Testis (tissue), 5 donors: Measurements from ENCODE around the gene YIPF7. TPM values are rescaled to one million over a fixed set of nuclear protein-coding genes. Genes with fewer than 3 reads are reported as not detected.

Source experiments
- DNase-seq: peaks from one replicate; pipeline ENCODE4 v3.0.0-alpha.2; 2019
- H3K27ac ChIP-seq, 2 donors: fragments of 200-600 bp; sonication (generic); one replicate each; pipeline ENCODE4 v1.5.1; 2019
- H3K27me3 ChIP-seq: fragments of 200-600 bp; sonication (generic); one replicate; pipeline ENCODE4 v1.5.1; 2019
- H3K36me3 ChIP-seq: fragments of 200-600 bp; sonication (generic); one replicate; pipeline ENCODE4 v1.5.1; 2017; ENCODE audit warnings: low read depth; ENCODE audit errors: missing control alignments
- H3K4me1 ChIP-seq: fragments of 200-600 bp; sonication (generic); one replicate; pipeline ENCODE4 v1.5.1; 2019
- H3K4me3 ChIP-seq, 2 donors: fragments of 200-600 bp; sonication (generic); one replicate each; pipeline ENCODE4 v1.5.1; 2017 to 2019
- H3K9me3 ChIP-seq: fragments of 200-600 bp; sonication (generic); one replicate; pipeline ENCODE4 v1.5.1; 2017
- CTCF ChIP-seq, 3 experiments: fragments of 450-650 bp in 2 of 3; fragments of 200-600 bp in 1 of 3; sonication (generic) in 1 of 3; IDR thresholded peaks; one replicate each; pipeline ENCODE4 v1.5.1; 2016 to 2019; ENCODE audit warnings: antibody characterized with exemption in 3 of 3, mild to moderate bottlenecking in 2 of 3, moderate library complexity in 1 of 3
- POLR2A ChIP-seq: fragments of 450-650 bp; IDR thresholded peaks from one replicate; pipeline ENCODE4 v1.6.1; 2017; ENCODE audit warnings: antibody characterized with exemption, mild to moderate bottlenecking, moderate library complexity
- WGBS, 2 donors: methylation state at CpG; one replicate each; pipeline ENCODE4 v1.1.5; 2018; 5-methylcytosine and 5-hydroxymethylcytosine counted together
- intact Hi-C: fragments of 100-400 bp; cut with DNase I; formaldehyde crosslinking; loops from one replicate; pipeline ENCODE4 v1.15.1; 2023; ENCODE audit warnings: low total_unique reads
- long read RNA-seq, 2 donors: transcript quantifications; one replicate each; lab custom pipeline, GENCODE V29; 2026
- polyA plus RNA-seq: library from polyadenylated mRNA; stranded (reverse); fragments of 350-450 nt; fragmentation: Illumina TruSeq; extraction: RNeasy Lipid Tissue Mini Kit (QIAGEN cat#74804); gene quantifications from one replicate; pipeline ENCODE4 v1.2.3, GENCODE V29; 2014; ENCODE audit warnings: low read depth, low replicate concordance; ENCODE audit not compliant: insufficient read depth
- total RNA-seq, 2 donors: library from RNA; depleted of rRNA; stranded (reverse); fragments of >200 nt; gene quantifications; one replicate each; pipeline ENCODE4 v1.2.3, GENCODE V29; 2016

YIPF7 gene
- total RNA-seq (not detected), polyA plus RNA-seq (not detected)
- long read RNA-seq, donor 1, partial matches to known transcripts, result 9 of 14 reads
- long read RNA-seq, donor 1, other reads (novel, unspliced or antisense), result 5 of 14 reads
- long read RNA-seq, donor 2, result 0 reads

GRCh38 chr4:44651425-44651824, at the start of gene YIPF7:
Gene YIPF7, minus strand, starts transcription at chr4:44651625. Its CDS starts 1,525 bp downstream, at chr4:44650100.
- no peaks in the 10 kb centered on the region for H3K36me3 ChIP-seq
- no peak for DNase-seq
- 76 to 87% methylated on average over 1 of the region's 1 CpG for WGBS, 2 donors
- no peaks in the 10 kb centered on the region for H3K9me3 ChIP-seq
- no peaks in the 10 kb centered on the region for H3K27me3 ChIP-seq
- no peaks in the 10 kb centered on the region for H3K4me1 ChIP-seq
- peak within 1 kb of the TSS in 1 of 2 donors; percentile 23 for H3K27ac ChIP-seq
- intact Hi-C loops, result no loop called here
- no peak within 1 kb of the TSS for H3K4me3 ChIP-seq
- TF ChIP-seq POLR2A (no peak), CTCF (IDR thresholded peaks at IDR 0.05) (no peak)

GRCh38 chr4:44701037-44701436, 49.6 kb upstream of the YIPF7 start:
- H3K27ac ChIP-seq, result no peak overlapping the region
- 89 to 94% methylated on average over 2 of the region's 2 CpGs for WGBS, 2 donors
- H3K27me3 ChIP-seq, result no peaks in the 10 kb centered on the region
- no peak overlapping the region for H3K4me3 ChIP-seq
- no peaks in the 10 kb centered on the region for H3K36me3 ChIP-seq
- TF ChIP-seq POLR2A (no peak), CTCF (IDR thresholded peaks at IDR 0.05) (no peak)
- no peaks in the 10 kb centered on the region for H3K4me1 ChIP-seq
- intact Hi-C loops, result no loop called here
- no peaks in the 10 kb centered on the region for H3K9me3 ChIP-seq
- no peak for DNase-seq

GRCh38 chr4:44700427-44700826, 49.0 kb upstream of the YIPF7 start:
- no peaks in the 10 kb centered on the region for H3K27me3 ChIP-seq
- no peak for TF ChIP-seq CTCF (IDR thresholded peaks at IDR 0.05)
- no peak for TF ChIP-seq POLR2A
- intact Hi-C loops, result no loop called here
- no peak overlapping the region for H3K27ac ChIP-seq
- no peaks in the 10 kb centered on the region for H3K9me3 ChIP-seq
- no peak for DNase-seq
- 95 to 96% methylated on average over 1 of the region's 1 CpG for WGBS, 2 donors
- H3K4me1 ChIP-seq, result no peaks in the 10 kb centered on the region
- H3K36me3 ChIP-seq, result no peaks in the 10 kb centered on the region
- H3K4me3 ChIP-seq, result no peak overlapping the region

GRCh38 chr4:44684648-44685047, 33.2 kb upstream of the YIPF7 start:
- Histone ChIP-seq H3K4me3 (no peak overlapping the region), H3K27me3 (no peaks in the 10 kb centered on the region), H3K27ac (no peak overlapping the region), H3K4me1 (no peaks in the 10 kb centered on the region), H3K9me3 (no peaks in the 10 kb centered on the region), H3K36me3 (no peaks in the 10 kb centered on the region)
- no peak for DNase-seq
- TF ChIP-seq CTCF (IDR thresholded peaks at IDR 0.05) (no peak), POLR2A (no peak)
- intact Hi-C loops, result no loop called here
- 88 to 97% methylated on average over 1 of the region's 1 CpG for WGBS, 2 donors

GRCh38 chr4:44679060-44679459, 27.6 kb upstream of the YIPF7 start:
- Histone ChIP-seq H3K36me3 (no peaks in the 10 kb centered on the region), H3K9me3 (no peaks in the 10 kb centered on the region), H3K27ac (peak overlapping the region; percentile 93 to 95), H3K27me3 (no peaks in the 10 kb centered on the region), H3K4me3 (peak overlapping the region; percentile 82 to 98), H3K4me1 (peaks cover 6% of the 10 kb centered on the region)
- TF ChIP-seq CTCF (IDR thresholded peaks at IDR 0.05) (no peak), POLR2A (no peak)
- no peak for DNase-seq
- 5% methylated on average over 3 of the region's 3 CpGs for WGBS, 2 donors
- intact Hi-C loops, result no loop called here
